NCI-H345 (cell line): Measurements from ENCODE around the gene SRPK1.

Experiments used
- DNase-seq: peaks from one replicate; lab custom pipeline; 2025; lab: John Stamatoyannopoulos, UW

Gene SRPK1

GRCh38 chr6:35898003-35898402, 22.9 kb downstream of the SRPK1 start:
- no peak for DNase-seq

- DNase-seq, result no peak
These were observed 23.4 kb downstream of the SRPK1 start for GRCh38 chr6:35897486-35897885.

GRCh38 chr6:35897036-35897435, 23.9 kb downstream of the SRPK1 start:
- DNase-seq, result no peak

- DNase-seq, result no peak
These were observed 24.7 kb downstream of the SRPK1 start for GRCh38 chr6:35896228-35896627.

GRCh38 chr6:35895560-35895959, 25.3 kb downstream of the SRPK1 start:
- DNase-seq, result no peak

- DNase-seq, result no peak
These were observed 26.1 kb downstream of the SRPK1 start for GRCh38 chr6:35894776-35895175.

- no peak for DNase-seq
These were observed 27.7 kb downstream of the SRPK1 start for GRCh38 chr6:35893246-35893645.

- no peak for DNase-seq
These were observed 28.4 kb downstream of the SRPK1 start for GRCh38 chr6:35892482-35892881.

- DNase-seq, result no peak
These were observed 41.7 kb downstream of the SRPK1 start for GRCh38 chr6:35879151-35879550.

GRCh38 chr6:35876902-35877301, 44.0 kb downstream of the SRPK1 start:
- DNase-seq, result no peak

GRCh38 chr6:35874730-35875129, 46.2 kb downstream of the SRPK1 start:
- no peak for DNase-seq

GRCh38 chr6:35859367-35859766, 61.5 kb downstream of the SRPK1 start:
- DNase-seq, result no peak

- DNase-seq, result no peak
These were observed 63.0 kb downstream of the SRPK1 start for GRCh38 chr6:35857853-35858252.

- no peak for DNase-seq
These were observed 64.6 kb downstream of the SRPK1 start for GRCh38 chr6:35856250-35856649.

- no peak for DNase-seq
These were observed 67.9 kb downstream of the SRPK1 start for GRCh38 chr6:35852994-35853393.

- no peak for DNase-seq
These were observed 70.7 kb downstream of the SRPK1 start for GRCh38 chr6:35850208-35850607.

- DNase-seq, result no peak
These were observed 76.6 kb downstream of the SRPK1 start for GRCh38 chr6:35844290-35844689.

GRCh38 chr6:35842381-35842780, 78.5 kb downstream of the SRPK1 start:
- no peak for DNase-seq

- no peak for DNase-seq
These were observed 81.9 kb downstream of the SRPK1 start for GRCh38 chr6:35839019-35839418.

- DNase-seq, result no peak
These were observed 87.4 kb downstream of the SRPK1 start for GRCh38 chr6:35833536-35833935.

- DNase-seq, result no peak
These were observed 89.5 kb downstream of the SRPK1 start for GRCh38 chr6:35831257-35832007.

- no peak for DNase-seq
These were observed 91.6 kb downstream of the SRPK1 start for GRCh38 chr6:35829306-35829705.

GRCh38 chr6:35824552-35825192, 96.2 kb downstream of the SRPK1 start:
- DNase-seq, result no peak

- DNase-seq, result no peak
These were observed 97.3 kb downstream of the SRPK1 start for GRCh38 chr6:35823601-35824000.
